Smooth muscle cell (in vitro differentiated cells): Measurements from ENCODE around the gene CDHR2. TPM values are rescaled to one million over a fixed set of nuclear protein-coding genes. Genes with fewer than 3 reads are reported as not detected.

Experiments used
- DNase-seq: peaks from one replicate; lab custom pipeline; 2025; ENCODE audit not compliant: unreplicated experiment; lab: John Stamatoyannopoulos, UW
- H2AFZ ChIP-seq: fragments of 200-600 bp; sonication (generic); 2 replicates; pipeline ENCODE4 v1.6.0; 2016; ENCODE audit warnings: antibody characterized with exemption, low read depth, mild to moderate bottlenecking
- H3F3A ChIP-seq: fragments of 200-600 bp; sonication (generic); 2 replicates; pipeline ENCODE4 v1.6.0; 2017; ENCODE audit warnings: antibody characterized with exemption, low read depth
- H3K27ac ChIP-seq: fragments of 200-600 bp; sonication (generic); 2 replicates; pipeline ENCODE4 v1.5.1; 2016; ENCODE audit warnings: low read depth, mild to moderate bottlenecking
- H3K27me3 ChIP-seq: fragments of 200-600 bp; sonication (generic); 2 replicates; pipeline ENCODE4 v1.6.1; 2016; ENCODE audit warnings: low read depth, mild to moderate bottlenecking
- H3K36me3 ChIP-seq: fragments of 200-600 bp; sonication (generic); 2 replicates; pipeline ENCODE4 v1.5.1; 2016; ENCODE audit warnings: low read depth
- H3K4me1 ChIP-seq: fragments of 200-600 bp; sonication (generic); 2 replicates; pipeline ENCODE4 v1.5.1; 2016; ENCODE audit warnings: low read depth
- H3K4me2 ChIP-seq: fragments of 200-600 bp; sonication (generic); 2 replicates; pipeline ENCODE4 v1.6.0; 2016; ENCODE audit warnings: mild to moderate bottlenecking
- H3K4me3 ChIP-seq: fragments of 200-600 bp; sonication (generic); 2 replicates; pipeline ENCODE4 v1.5.1; 2016; ENCODE audit warnings: mild to moderate bottlenecking
- H3K79me2 ChIP-seq: fragments of 200-600 bp; sonication (generic); 2 replicates; pipeline ENCODE4 v1.6.0; 2016; ENCODE audit warnings: low read depth, mild to moderate bottlenecking
- H3K9ac ChIP-seq: fragments of 200-600 bp; sonication (generic); 2 replicates; pipeline ENCODE4 v1.6.0; 2016; ENCODE audit warnings: low read depth
- H3K9me3 ChIP-seq: fragments of 200-600 bp; sonication (generic); replicated peaks from 2 replicates; pipeline ENCODE4 v1.5.1; 2016; ENCODE audit warnings: low read depth
- H4K20me1 ChIP-seq: fragments of 200-600 bp; sonication (generic); 2 replicates; pipeline ENCODE4 v1.6.0; 2016; ENCODE audit warnings: low read depth
- WGBS: methylation state at CpG from one replicate; pipeline ENCODE4 v1.1.7; 2016; ENCODE audit warnings: low lambda C conversion rate; 5-methylcytosine and 5-hydroxymethylcytosine counted together
- polyA plus RNA-seq: library from polyadenylated mRNA; unstranded; fragments of >200 nt; fragmentation: Nextera tagmentation; extraction: Ambion mirVana; gene quantifications from 2 replicates; pipeline ENCODE4 v1.2.1, GENCODE V29; 2016
- total RNA-seq: library from RNA; depleted of rRNA; stranded (reverse); fragments of >200 nt; gene quantifications from 2 replicates; pipeline ENCODE4 v1.2.3, GENCODE V29; 2014
- TF ChIP-seq, protein P1 (sequence below): fragments of 200-600 bp; sonication (generic); IDR thresholded peaks from 2 replicates; pipeline ENCODE4 v1.5.1; 2017; ENCODE audit warnings: borderline replicate concordance, mild to moderate bottlenecking, antibody characterized with exemption; ENCODE audit not compliant: insufficient read depth, poor library complexity, severe bottlenecking

Gene CDHR2
- total and polyA plus RNA-seq, 2 experiments from 2014 or later = 0.13 TPM; not detected in 1

DNA sequence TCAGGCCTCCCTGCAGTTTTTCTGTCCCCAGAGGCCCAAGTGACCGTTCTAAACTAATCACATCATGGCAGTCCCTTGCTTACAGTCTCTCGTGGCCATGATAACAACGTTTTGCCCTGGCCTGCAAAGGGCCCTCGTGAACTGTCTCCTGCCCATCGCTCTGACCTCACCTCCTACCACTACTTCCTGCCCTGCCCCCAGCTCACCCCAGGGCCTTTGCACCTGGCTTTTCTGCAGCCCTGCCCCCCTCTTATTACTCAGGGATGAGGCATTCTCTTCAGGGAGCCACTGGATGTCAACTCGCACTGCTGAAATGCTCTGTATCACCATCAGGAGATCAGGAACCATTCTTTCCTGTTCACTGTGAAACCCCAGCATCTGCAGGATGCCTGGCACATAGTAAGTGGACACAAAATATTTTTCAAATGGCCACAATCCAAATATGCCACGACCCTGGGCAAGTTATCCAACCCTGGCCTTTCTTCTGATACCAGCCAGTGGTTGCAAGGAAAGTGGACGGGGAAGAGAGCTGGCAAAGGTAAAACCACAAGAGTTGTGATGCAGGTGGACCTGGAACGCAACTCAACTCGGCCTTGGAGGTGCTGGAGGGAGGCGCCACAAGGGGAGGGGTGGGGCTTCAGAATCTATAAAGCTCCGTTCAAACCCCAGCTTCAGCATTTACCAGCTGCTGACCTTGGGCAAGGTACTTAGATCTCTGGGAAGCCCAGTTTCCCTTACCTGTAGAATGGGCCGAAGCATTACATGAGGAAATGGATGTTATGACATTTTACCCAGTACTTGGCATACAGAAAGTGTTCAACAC, 79.5 kb downstream of the CDHR2 start:
- Histone ChIP-seq H3F3A (no peaks in the 10 kb centered on the region), H3K9ac (no peak overlapping the region), H3K79me2 (no peaks in the 10 kb centered on the region), H3K9me3 (no peaks in the 10 kb centered on the region), H4K20me1 (no peaks in the 10 kb centered on the region), H3K27ac (no peak overlapping the region), H3K36me3 (no peaks in the 10 kb centered on the region), H2AFZ (no peak overlapping the region), H3K4me3 (no peak overlapping the region), H3K4me1 (peaks cover 11% of the 10 kb centered on the region), H3K27me3 (peaks cover 91% of the 10 kb centered on the region), H3K4me2 (no peak overlapping the region)
- no peak for DNase-seq
- WGBS = 51% methylated on average over 13 of the region's 13 CpGs
- TF ChIP-seq, protein P1, sequence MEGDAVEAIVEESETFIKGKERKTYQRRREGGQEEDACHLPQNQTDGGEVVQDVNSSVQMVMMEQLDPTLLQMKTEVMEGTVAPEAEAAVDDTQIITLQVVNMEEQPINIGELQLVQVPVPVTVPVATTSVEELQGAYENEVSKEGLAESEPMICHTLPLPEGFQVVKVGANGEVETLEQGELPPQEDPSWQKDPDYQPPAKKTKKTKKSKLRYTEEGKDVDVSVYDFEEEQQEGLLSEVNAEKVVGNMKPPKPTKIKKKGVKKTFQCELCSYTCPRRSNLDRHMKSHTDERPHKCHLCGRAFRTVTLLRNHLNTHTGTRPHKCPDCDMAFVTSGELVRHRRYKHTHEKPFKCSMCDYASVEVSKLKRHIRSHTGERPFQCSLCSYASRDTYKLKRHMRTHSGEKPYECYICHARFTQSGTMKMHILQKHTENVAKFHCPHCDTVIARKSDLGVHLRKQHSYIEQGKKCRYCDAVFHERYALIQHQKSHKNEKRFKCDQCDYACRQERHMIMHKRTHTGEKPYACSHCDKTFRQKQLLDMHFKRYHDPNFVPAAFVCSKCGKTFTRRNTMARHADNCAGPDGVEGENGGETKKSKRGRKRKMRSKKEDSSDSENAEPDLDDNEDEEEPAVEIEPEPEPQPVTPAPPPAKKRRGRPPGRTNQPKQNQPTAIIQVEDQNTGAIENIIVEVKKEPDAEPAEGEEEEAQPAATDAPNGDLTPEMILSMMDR = no peak

DNA sequence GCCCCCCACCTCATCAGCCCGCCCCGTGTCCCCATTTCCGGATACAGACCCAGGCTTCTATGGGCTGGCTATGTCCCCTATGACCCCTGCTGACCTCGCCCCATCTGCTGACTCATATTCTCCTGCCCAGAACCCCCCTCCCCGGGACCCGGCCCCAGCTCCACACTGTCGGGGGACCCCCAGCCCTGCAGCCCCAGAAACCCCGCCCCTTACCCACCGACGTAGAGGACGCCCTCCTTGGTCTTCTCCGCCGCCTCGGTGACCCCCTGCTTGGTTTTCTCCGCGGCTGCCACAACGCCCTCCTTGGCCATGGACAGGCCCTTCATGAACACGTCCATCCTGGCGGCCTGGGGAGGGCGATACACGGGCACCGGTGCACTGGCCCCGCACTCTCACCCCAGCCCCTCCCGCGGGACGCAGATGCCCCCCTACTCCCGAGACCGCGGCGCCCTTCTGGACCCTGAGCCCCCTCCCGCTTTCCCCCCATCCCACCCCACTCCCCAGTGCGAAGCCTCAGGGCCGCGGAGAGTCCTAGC, 80.2 kb downstream of the CDHR2 start:
- DNase-seq = no peak
- H3K9ac ChIP-seq = no peak overlapping the region
- H3K9me3 ChIP-seq = no peaks in the 10 kb centered on the region
- H2AFZ ChIP-seq = no peak overlapping the region
- peaks cover 91% of the 10 kb centered on the region for H3K27me3 ChIP-seq
- peak overlapping the region; percentile 85 for H3K4me2 ChIP-seq
- peak overlapping the region; percentile 50 for H3K4me3 ChIP-seq
- H4K20me1 ChIP-seq = no peaks in the 10 kb centered on the region
- H3K36me3 ChIP-seq = no peaks in the 10 kb centered on the region
- H3K4me1 ChIP-seq = peaks cover 11% of the 10 kb centered on the region
- no peaks in the 10 kb centered on the region for H3K79me2 ChIP-seq
- WGBS = 6% methylated on average over 31 of the region's 34 CpGs
- no peak overlapping the region for H3K27ac ChIP-seq
- H3F3A ChIP-seq = no peaks in the 10 kb centered on the region
- TF ChIP-seq, protein P1 = no peak

DNA sequence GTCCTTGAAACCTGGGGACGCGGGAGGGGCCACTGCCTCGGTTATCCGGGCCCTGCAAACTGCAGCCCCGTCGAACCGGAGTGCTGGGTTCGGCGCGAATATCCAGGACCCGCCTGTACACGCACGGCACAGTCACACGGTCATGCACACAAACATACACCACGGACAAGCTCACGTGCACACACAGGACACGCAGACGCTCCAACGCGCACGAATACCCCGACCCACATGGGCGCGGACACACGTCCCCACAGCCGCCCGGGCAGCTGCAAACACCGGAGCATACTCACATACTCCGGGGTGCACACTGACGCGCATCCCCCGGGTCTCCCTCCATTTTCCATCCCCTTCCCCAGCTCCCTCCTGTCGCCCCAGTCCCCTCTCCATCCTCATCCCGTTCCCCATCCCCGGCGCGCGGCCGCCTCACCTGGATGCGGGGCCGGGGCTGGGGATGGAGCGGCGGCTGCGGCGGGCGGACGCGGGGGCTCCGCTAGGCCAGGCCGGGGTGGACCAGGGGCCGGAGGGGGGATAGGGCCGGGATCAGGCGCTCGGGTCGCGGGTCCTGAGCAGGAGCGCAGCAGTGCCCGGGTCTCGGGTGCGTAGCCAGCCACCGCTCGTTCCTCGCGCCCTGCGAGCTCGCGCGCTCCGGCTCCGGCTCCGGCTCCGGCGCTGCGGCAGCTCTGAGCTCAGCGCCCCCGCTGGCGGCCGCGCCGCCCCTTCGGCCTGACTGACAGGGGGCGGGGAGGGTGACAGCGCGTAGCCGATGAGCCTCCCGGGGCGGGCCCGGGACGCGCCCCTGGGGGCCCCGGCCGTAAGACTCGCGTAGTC, 80.9 kb downstream of the CDHR2 start, which contains the start of the genes EIF4E1B and SNCB:
TSS of gene EIF4E1B (plus strand) at position 823 of the 828 bp plus-strand sequence. CDS start 12,113 bp downstream, outside the sequence.
TSS of gene SNCB (minus strand) at position 682 of the 828 bp plus-strand sequence. CDS start 880 bp downstream, outside the sequence.
- WGBS = 2% methylated on average over 54 of the region's 94 CpGs

More for the DNA sequence above, 80.9 kb downstream of the CDHR2 start, which contains the start of the genes EIF4E1B and SNCB:
- H3K27me3 ChIP-seq = peaks cover 88% of the 10 kb centered on the region
- no peak for DNase-seq
- peak within 1 kb of the TSS; percentile 85 for H3K4me2 ChIP-seq
- no peak within 1 kb of the TSS for H3K9ac ChIP-seq
- peak within 1 kb of the TSS; percentile 50 for H3K4me3 ChIP-seq
- no peak within 1 kb of the TSS for H3K27ac ChIP-seq
- peaks cover 11% of the 10 kb centered on the region for H3K4me1 ChIP-seq
- no peaks in the 10 kb centered on the region for H3K79me2 ChIP-seq
- no peaks in the 10 kb centered on the region for H3K9me3 ChIP-seq
- no peaks in the 10 kb centered on the region for H3K36me3 ChIP-seq
- no peaks in the 10 kb centered on the region for H4K20me1 ChIP-seq
- no peaks in the 10 kb centered on the region for H3F3A ChIP-seq
- peak within 1 kb of the TSS; percentile 69 for H2AFZ ChIP-seq
- TF ChIP-seq, protein P1 = no peak
